Hepatocyte (in vitro differentiated cells): Measurements from ENCODE around the gene C19orf85.

Experiments used
- CTCF ChIP-seq: fragments of 200-600 bp; sonication (generic); IDR thresholded peaks from 2 replicates; pipeline ENCODE4 v1.5.1; 2016; ENCODE audit warnings: antibody characterized with exemption, mild to moderate bottlenecking; ENCODE audit not compliant: poor library complexity
- EZH2phosphoT487 ChIP-seq: fragments of 200-600 bp; sonication (generic); IDR thresholded peaks from one replicate; pipeline ENCODE4 v1.6.1; 2018; ENCODE audit warnings: antibody characterized with exemption, mild to moderate bottlenecking, low read depth, moderate library complexity; ENCODE audit not compliant: unreplicated experiment, severe bottlenecking

GRCh38 chr19:55419624-55420236 lies 44.8 kb downstream of the C19orf85 start:
- no peak for TF ChIP-seq CTCF
- TF ChIP-seq EZH2phosphoT487 = no peak
